ENCODE data around the gene ZNF621. TPM values are rescaled to one million over a fixed set of nuclear protein-coding genes. Genes with fewer than 3 reads are reported as not detected.

ZNF621 gene
- total RNA-seq, 1 experiment from 2014 or later = 20.0 TPM

- no peak for TF ChIP-seq ELF4 (CRISPR knock-in tag; IDR thresholded peaks at IDR 0.05; ENCODE audit: low read depth)
- TF ChIP-seq MYBL2 (CRISPR knock-in tag; IDR thresholded peaks at IDR 0.05) = peak; percentile 73; the same call in 1 of the 2 replicates
- TF ChIP-seq, protein P1, sequence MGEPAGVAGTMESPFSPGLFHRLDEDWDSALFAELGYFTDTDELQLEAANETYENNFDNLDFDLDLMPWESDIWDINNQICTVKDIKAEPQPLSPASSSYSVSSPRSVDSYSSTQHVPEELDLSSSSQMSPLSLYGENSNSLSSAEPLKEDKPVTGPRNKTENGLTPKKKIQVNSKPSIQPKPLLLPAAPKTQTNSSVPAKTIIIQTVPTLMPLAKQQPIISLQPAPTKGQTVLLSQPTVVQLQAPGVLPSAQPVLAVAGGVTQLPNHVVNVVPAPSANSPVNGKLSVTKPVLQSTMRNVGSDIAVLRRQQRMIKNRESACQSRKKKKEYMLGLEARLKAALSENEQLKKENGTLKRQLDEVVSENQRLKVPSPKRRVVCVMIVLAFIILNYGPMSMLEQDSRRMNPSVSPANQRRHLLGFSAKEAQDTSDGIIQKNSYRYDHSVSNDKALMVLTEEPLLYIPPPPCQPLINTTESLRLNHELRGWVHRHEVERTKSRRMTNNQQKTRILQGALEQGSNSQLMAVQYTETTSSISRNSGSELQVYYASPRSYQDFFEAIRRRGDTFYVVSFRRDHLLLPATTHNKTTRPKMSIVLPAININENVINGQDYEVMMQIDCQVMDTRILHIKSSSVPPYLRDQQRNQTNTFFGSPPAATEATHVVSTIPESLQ (CRISPR knock-in tag; IDR thresholded peaks at IDR 0.05) = no peak
- TF ChIP-seq RORB (CRISPR knock-in tag; IDR thresholded peaks at IDR 0.05) = no peak
- no peak for TF ChIP-seq ZNF396 (CRISPR knock-in tag; IDR thresholded peaks at IDR 0.05; ENCODE audit: borderline replicate concordance)
- TF ChIP-seq MAX (CRISPR knock-in tag; IDR thresholded peaks at IDR 0.05) = peak; percentile 93
- TF ChIP-seq JUN (CRISPR knock-in tag; IDR thresholded peaks at IDR 0.05) = no peak
- no peak for TF ChIP-seq ZNF317 (CRISPR knock-in tag; IDR thresholded peaks at IDR 0.05; ENCODE audit: borderline replicate concordance, low read depth)
- TF ChIP-seq, protein P2, sequence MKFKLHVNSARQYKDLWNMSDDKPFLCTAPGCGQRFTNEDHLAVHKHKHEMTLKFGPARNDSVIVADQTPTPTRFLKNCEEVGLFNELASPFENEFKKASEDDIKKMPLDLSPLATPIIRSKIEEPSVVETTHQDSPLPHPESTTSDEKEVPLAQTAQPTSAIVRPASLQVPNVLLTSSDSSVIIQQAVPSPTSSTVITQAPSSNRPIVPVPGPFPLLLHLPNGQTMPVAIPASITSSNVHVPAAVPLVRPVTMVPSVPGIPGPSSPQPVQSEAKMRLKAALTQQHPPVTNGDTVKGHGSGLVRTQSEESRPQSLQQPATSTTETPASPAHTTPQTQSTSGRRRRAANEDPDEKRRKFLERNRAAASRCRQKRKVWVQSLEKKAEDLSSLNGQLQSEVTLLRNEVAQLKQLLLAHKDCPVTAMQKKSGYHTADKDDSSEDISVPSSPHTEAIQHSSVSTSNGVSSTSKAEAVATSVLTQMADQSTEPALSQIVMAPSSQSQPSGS (CRISPR knock-in tag; IDR thresholded peaks at IDR 0.05; ENCODE audit: borderline replicate concordance, low read depth) = no peak
- TF ChIP-seq TCF7 (CRISPR knock-in tag; IDR thresholded peaks at IDR 0.05; ENCODE audit: low read depth) = no peak
- TF ChIP-seq ZMAT4 (CRISPR knock-in tag; IDR thresholded peaks at IDR 0.05) = no peak
- 0 out of 2 replicates have a peak, but pooled peaks have one; percentile 1 for TF ChIP-seq NFATC4 (CRISPR knock-in tag; IDR thresholded peaks at IDR 0.05)
- no peak for TF ChIP-seq OVOL2 (CRISPR knock-in tag; IDR thresholded peaks at IDR 0.05; ENCODE audit: borderline replicate concordance)
- no peak for TF ChIP-seq ZNF425 (CRISPR knock-in tag; conservative IDR thresholded peaks at IDR 0.05)
- TF ChIP-seq SP1 (CRISPR knock-in tag; conservative IDR thresholded peaks at IDR 0.05) = peak; percentile 82
- no peak for TF ChIP-seq STAT6 (CRISPR knock-in tag; conservative IDR thresholded peaks at IDR 0.05; ENCODE audit: low read depth)
- TF ChIP-seq, protein P3, sequence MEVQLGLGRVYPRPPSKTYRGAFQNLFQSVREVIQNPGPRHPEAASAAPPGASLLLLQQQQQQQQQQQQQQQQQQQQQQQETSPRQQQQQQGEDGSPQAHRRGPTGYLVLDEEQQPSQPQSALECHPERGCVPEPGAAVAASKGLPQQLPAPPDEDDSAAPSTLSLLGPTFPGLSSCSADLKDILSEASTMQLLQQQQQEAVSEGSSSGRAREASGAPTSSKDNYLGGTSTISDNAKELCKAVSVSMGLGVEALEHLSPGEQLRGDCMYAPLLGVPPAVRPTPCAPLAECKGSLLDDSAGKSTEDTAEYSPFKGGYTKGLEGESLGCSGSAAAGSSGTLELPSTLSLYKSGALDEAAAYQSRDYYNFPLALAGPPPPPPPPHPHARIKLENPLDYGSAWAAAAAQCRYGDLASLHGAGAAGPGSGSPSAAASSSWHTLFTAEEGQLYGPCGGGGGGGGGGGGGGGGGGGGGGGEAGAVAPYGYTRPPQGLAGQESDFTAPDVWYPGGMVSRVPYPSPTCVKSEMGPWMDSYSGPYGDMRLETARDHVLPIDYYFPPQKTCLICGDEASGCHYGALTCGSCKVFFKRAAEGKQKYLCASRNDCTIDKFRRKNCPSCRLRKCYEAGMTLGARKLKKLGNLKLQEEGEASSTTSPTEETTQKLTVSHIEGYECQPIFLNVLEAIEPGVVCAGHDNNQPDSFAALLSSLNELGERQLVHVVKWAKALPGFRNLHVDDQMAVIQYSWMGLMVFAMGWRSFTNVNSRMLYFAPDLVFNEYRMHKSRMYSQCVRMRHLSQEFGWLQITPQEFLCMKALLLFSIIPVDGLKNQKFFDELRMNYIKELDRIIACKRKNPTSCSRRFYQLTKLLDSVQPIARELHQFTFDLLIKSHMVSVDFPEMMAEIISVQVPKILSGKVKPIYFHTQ (CRISPR knock-in tag; IDR thresholded peaks at IDR 0.05) = no peak
- TF ChIP-seq FOXJ3 (CRISPR knock-in tag; IDR thresholded peaks at IDR 0.05; ENCODE audit: borderline replicate concordance) = no peak
- TF ChIP-seq, protein P4, sequence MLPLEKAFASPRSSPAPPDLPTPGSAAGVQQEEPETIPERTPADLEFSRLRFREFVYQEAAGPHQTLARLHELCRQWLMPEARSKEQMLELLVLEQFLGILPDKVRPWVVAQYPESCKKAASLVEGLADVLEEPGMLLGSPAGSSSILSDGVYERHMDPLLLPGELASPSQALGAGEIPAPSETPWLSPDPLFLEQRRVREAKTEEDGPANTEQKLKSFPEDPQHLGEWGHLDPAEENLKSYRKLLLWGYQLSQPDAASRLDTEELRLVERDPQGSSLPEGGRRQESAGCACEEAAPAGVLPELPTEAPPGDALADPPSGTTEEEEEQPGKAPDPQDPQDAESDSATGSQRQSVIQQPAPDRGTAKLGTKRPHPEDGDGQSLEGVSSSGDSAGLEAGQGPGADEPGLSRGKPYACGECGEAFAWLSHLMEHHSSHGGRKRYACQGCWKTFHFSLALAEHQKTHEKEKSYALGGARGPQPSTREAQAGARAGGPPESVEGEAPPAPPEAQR (CRISPR knock-in tag; IDR thresholded peaks at IDR 0.05) = no peak
- TF ChIP-seq JAZF1 (CRISPR knock-in tag; IDR thresholded peaks at IDR 0.05) = no peak
- TF ChIP-seq ESRRA (CRISPR knock-in tag; IDR thresholded peaks at IDR 0.05; ENCODE audit: borderline replicate concordance) = peak; percentile 72; the same call in 1 of the 2 replicates
- no peak for TF ChIP-seq ERG (CRISPR knock-in tag; IDR thresholded peaks at IDR 0.05)
- TF ChIP-seq, protein P5, sequence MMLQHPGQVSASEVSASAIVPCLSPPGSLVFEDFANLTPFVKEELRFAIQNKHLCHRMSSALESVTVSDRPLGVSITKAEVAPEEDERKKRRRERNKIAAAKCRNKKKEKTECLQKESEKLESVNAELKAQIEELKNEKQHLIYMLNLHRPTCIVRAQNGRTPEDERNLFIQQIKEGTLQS (CRISPR knock-in tag; conservative IDR thresholded peaks at IDR 0.05) = no peak
Observed at GRCh38 chr3:40524568-40525285, at the start of gene ZNF621 (continued).
